Loucy (cell line): ENCODE data around the gene ERFE.

ENCODE experiments used
- H2AFZ ChIP-seq: fragments of 200-600 bp; sonication (generic); 2 replicates; pipeline ENCODE4 v1.6.0; 2016; ENCODE audit warnings: antibody characterized with exemption, mild to moderate bottlenecking, low read length, moderate library complexity
- H3F3A ChIP-seq: fragments of 200-600 bp; 2 replicates; pipeline ENCODE4 v1.6.0; 2016; ENCODE audit warnings: antibody characterized with exemption, low read depth, mild to moderate bottlenecking
- H3K27me3 ChIP-seq: fragments of 200-600 bp; sonication (generic); 2 replicates; pipeline ENCODE4 v1.6.1; 2014; ENCODE audit warnings: low read length, mild to moderate bottlenecking; ENCODE audit not compliant: insufficient read depth, poor library complexity, severe bottlenecking
- H3K36me3 ChIP-seq: fragments of 200-600 bp; sonication (generic); 2 replicates; pipeline ENCODE4 v1.6.1; 2016; ENCODE audit warnings: low read length; ENCODE audit not compliant: insufficient read depth
- H3K4me1 ChIP-seq: fragments of 200-600 bp; sonication (generic); 2 replicates; pipeline ENCODE4 v1.5.1; 2014; ENCODE audit warnings: low read length, mild to moderate bottlenecking; ENCODE audit not compliant: insufficient read depth, poor library complexity, severe bottlenecking
- H3K4me2 ChIP-seq: fragments of 200-600 bp; sonication (generic); 2 replicates; pipeline ENCODE4 v1.6.0; 2014; ENCODE audit warnings: antibody characterized with exemption, low read length, low read depth, mild to moderate bottlenecking; ENCODE audit not compliant: poor library complexity, severe bottlenecking
- H3K4me3 ChIP-seq: fragments of 200-600 bp; sonication (generic); 2 replicates; pipeline ENCODE4 v1.5.1; 2014; ENCODE audit warnings: low read length, mild to moderate bottlenecking, mixed read lengths; ENCODE audit not compliant: poor library complexity, severe bottlenecking
- H3K79me2 ChIP-seq: fragments of 200-600 bp; sonication (generic); 2 replicates; pipeline ENCODE4 v1.6.1; 2014; ENCODE audit warnings: low read length; ENCODE audit not compliant: insufficient read depth
- H3K9ac ChIP-seq: fragments of 200-600 bp; sonication (generic); 2 replicates; pipeline ENCODE4 v1.6.0; 2014; ENCODE audit warnings: mild to moderate bottlenecking, low read depth, low read length, moderate library complexity; ENCODE audit not compliant: poor library complexity, severe bottlenecking
- H3K9me2 ChIP-seq: fragments of 200-600 bp; sonication (generic); replicated peaks from 2 replicates; pipeline ENCODE4 v1.6.1; 2016; ENCODE audit warnings: low read depth, low read length, mixed read lengths
- H3K9me3 ChIP-seq: fragments of 200-600 bp; sonication (generic); 2 replicates; pipeline ENCODE4 v1.6.1; 2014; ENCODE audit warnings: mild to moderate bottlenecking, antibody characterized with exemption, low read length, low read depth; ENCODE audit not compliant: insufficient read depth
- H4K20me1 ChIP-seq: fragments of 200-600 bp; sonication (generic); 2 replicates; pipeline ENCODE4 v1.6.0; 2014; ENCODE audit warnings: antibody characterized with exemption, low read length, mild to moderate bottlenecking; ENCODE audit not compliant: insufficient read depth, poor library complexity, severe bottlenecking
- EZH2phosphoT487 ChIP-seq: fragments of 200-600 bp; IDR thresholded peaks from 2 replicates; pipeline ENCODE4 v1.6.1; 2018; ENCODE audit warnings: antibody characterized with exemption, mild to moderate bottlenecking, moderate library complexity, borderline replicate concordance
- TF ChIP-seq, protein P1 (sequence below): fragments of 200-600 bp; sonication (generic); conservative IDR thresholded peaks from 2 replicates; pipeline ENCODE4 v1.5.1; 2014; ENCODE audit warnings: mild to moderate bottlenecking, antibody characterized with exemption, low read length

The ERFE gene

DNA sequence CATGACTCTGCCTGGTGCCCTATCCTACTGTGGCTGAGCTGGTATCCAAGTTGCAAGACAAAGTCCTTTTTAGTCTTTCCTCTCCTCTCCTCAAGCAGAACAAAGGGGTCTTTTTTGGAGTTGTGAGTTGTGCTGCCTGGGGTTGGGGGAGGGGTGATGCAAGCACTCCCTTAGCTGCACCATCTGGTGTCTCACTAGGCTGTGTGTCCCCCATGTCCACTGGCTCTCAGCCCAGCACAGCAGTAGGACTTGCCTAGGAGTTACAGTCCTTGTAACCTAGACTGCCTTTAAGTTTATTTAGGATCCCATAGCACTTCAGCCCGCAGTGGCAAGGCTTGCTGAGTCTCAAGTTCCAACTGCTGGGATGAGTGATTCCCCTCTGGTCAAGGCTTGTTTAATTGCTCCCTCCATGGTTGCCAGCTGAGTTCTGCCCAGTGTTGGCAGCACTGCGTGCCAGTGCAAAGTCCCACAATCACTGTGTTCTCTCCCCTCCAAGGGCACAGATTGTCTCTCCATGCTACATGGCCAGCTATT lies 57.9 kb downstream of the ERFE start:
- Histone ChIP-seq H3K4me2 (no peak overlapping the region), H4K20me1 (no peaks in the 10 kb centered on the region), H3F3A (no peaks in the 10 kb centered on the region), H3K9me3 (no peaks in the 10 kb centered on the region), H3K4me3 (no peak overlapping the region), H3K27me3 (no peaks in the 10 kb centered on the region), H3K9me2 (no peaks in the 10 kb centered on the region), H2AFZ (no peak overlapping the region), H3K4me1 (no peaks in the 10 kb centered on the region), H3K9ac (no peak overlapping the region), H3K36me3 (no peaks in the 10 kb centered on the region), H3K79me2 (no peaks in the 10 kb centered on the region)
- TF ChIP-seq EZH2phosphoT487, result no peak
- TF ChIP-seq, protein P1, sequence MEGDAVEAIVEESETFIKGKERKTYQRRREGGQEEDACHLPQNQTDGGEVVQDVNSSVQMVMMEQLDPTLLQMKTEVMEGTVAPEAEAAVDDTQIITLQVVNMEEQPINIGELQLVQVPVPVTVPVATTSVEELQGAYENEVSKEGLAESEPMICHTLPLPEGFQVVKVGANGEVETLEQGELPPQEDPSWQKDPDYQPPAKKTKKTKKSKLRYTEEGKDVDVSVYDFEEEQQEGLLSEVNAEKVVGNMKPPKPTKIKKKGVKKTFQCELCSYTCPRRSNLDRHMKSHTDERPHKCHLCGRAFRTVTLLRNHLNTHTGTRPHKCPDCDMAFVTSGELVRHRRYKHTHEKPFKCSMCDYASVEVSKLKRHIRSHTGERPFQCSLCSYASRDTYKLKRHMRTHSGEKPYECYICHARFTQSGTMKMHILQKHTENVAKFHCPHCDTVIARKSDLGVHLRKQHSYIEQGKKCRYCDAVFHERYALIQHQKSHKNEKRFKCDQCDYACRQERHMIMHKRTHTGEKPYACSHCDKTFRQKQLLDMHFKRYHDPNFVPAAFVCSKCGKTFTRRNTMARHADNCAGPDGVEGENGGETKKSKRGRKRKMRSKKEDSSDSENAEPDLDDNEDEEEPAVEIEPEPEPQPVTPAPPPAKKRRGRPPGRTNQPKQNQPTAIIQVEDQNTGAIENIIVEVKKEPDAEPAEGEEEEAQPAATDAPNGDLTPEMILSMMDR, result no peak
